ENCODE results near the gene PIGH. TPM values are rescaled to one million over a fixed set of nuclear protein-coding genes. Genes with fewer than 3 reads are reported as not detected.

PIGH gene
- total and polyA plus RNA-seq, 10 of the 15 experiments (the other 5 are each of a cell fraction or from before 2014, with no cell fraction given), result 15.5 to 46.6 (median 22.3) TPM

- no peak for TF ChIP-seq ZBTB11 (CRISPR knock-in tag; IDR thresholded peaks at IDR 0.05)
- no peak for TF ChIP-seq ESRRA (IDR thresholded peaks at IDR 0.05; ENCODE audit: low read length)
- TF ChIP-seq IKZF1 (conservative IDR thresholded peaks at IDR 0.05), result no peak
- no peak for TF ChIP-seq HCFC1 (IDR thresholded peaks at IDR 0.05; ENCODE audit: low read length)
- no peak for TF ChIP-seq ZNF207 (IDR thresholded peaks at IDR 0.05; ENCODE audit: borderline replicate concordance)
These were observed 37.3 kb downstream of the PIGH start (continued) for GRCh38 chr14:67562776-67563150.

GRCh38 chr14:67562025-67562775, 37.9 kb downstream of the PIGH start:
- in situ Hi-C loops (cut with MboI), result no loop called here
- CTCF ChIA-PET, result interaction anchor here (0.8 to 27.6 kb wide), 5 partner anchors 9 to 138 kb away, joined by 3 to 583 read pairs (median 5); partner anchors contain the start of gene TMEM229B
- TF ChIP-seq MYB (IDR thresholded peaks at IDR 0.05; ENCODE audit: borderline replicate concordance, low read depth, low read length), result no peak
- no peak for TF ChIP-seq PML (IDR thresholded peaks at IDR 0.05; ENCODE audit: low read length)
- no peak for TF ChIP-seq ZNF384 (IDR thresholded peaks at IDR 0.05; ENCODE audit: borderline replicate concordance, low read depth, low read length)
- no peak for TF ChIP-seq MTA2 (IDR thresholded peaks at IDR 0.05; ENCODE audit: low read depth)
- TF ChIP-seq RAD51 (IDR thresholded peaks at IDR 0.05), result no peak
- TF ChIP-seq EZH2 (IDR thresholded peaks at IDR 0.05; ENCODE audit: borderline replicate concordance, control insufficient read depth, low read depth, low read length), result no peak

More at GRCh38 chr14:67562025-67562775, 37.9 kb downstream of the PIGH start:
- no peak overlapping the region for H3K4me3 ChIP-seq
- no peak for FAIRE-seq
- intact Hi-C loops (cut with micrococcal nuclease; ENCODE audit: unreplicated experiment), result no loop called here
- no peaks in the 10 kb centered on the region for H3K36me3 ChIP-seq (ENCODE audit: control insufficient read depth in 2 of 2, insufficient read depth in 2 of 2, low read length in 1 of 2)
- H4K20me1 ChIP-seq (ENCODE audit: control insufficient read depth, insufficient read depth), result no peaks in the 10 kb centered on the region
- H3K27ac ChIP-seq (ENCODE audit: control insufficient read depth, insufficient read depth), result no peak overlapping the region
- SMC1A ChIA-PET (ENCODE audit: uncharacterized antibody, unreplicated experiment), result interaction anchor here (1.0 to 2.1 kb wide), 3 partner anchors 9 to 109 kb away, joined by 3 to 8 read pairs (median 4); no protein-coding TSS in a partner anchor
- H3K27me3 ChIP-seq (replicated peaks in 1 of 2; ENCODE audit: control insufficient read depth in 2 of 2, insufficient read depth in 2 of 2, low read length in 1 of 2), result no peaks in the 10 kb centered on the region; a peak in 1 of 4 replicates
- H3K4me1 ChIP-seq (ENCODE audit: control insufficient read depth, insufficient read depth, low read length), result no peaks in the 10 kb centered on the region
- H3K9ac ChIP-seq (ENCODE audit: control insufficient read depth, insufficient read depth, low read length), result no peak overlapping the region
- WGBS (ENCODE audit: insufficient coverage, insufficient replicate concordance, low lambda C conversion rate, missing lambda C conversion rate), result 57% methylated on average over 14 of the region's 14 CpGs
- H3K9me3 ChIP-seq (replicated peaks; ENCODE audit: control insufficient read depth, insufficient read depth, low read length), result no peaks in the 10 kb centered on the region
- RAD21 ChIA-PET (ENCODE audit: unreplicated experiment), result interaction anchor here (0.8 to 1.8 kb wide), 3 partner anchors 19 to 35 kb away, joined by 3 to 5 read pairs (median 3); no protein-coding TSS in a partner anchor
- H3K79me2 ChIP-seq (ENCODE audit: control insufficient read depth, insufficient read depth, low read length), result no peaks in the 10 kb centered on the region
- no peak for ATAC-seq
- no peak overlapping the region for H2AFZ ChIP-seq (ENCODE audit: control insufficient read depth, low read depth, low read length)
- no peak overlapping the region for H3K4me2 ChIP-seq (ENCODE audit: control insufficient read depth, insufficient read depth)
- BruUV-seq (replicated peaks), result no TSS peak
- no peak for DNase-seq (ENCODE audit: low read depth, low spot score)
- POLR2A ChIA-PET, result no interaction called here
